Measurements from ENCODE around the gene SCIN.

SCIN gene

DNA sequence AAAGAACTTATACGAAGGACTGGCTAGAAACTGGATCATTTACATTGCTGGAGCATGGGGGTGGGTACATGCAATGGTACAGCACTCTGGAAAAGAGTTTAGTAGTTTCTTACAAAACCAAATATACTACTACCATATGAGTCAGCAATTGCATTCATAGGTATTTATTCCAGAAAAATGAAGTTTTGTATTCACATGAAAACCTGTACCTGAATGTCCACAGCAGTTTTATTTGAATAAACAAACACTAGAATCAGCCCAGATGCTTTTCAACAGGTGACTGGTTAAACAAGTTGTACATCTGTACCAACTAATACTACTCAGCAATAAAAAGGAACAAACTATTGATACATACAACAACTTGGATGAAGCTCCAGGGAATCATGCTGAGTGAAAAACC lies 3.4 kb downstream of the SCIN start:
- no peak for DNase-seq (ENCODE audit: extremely low spot score)
- POLR2A ChIA-PET = no interaction called here
- TF ChIP-seq, protein P1, sequence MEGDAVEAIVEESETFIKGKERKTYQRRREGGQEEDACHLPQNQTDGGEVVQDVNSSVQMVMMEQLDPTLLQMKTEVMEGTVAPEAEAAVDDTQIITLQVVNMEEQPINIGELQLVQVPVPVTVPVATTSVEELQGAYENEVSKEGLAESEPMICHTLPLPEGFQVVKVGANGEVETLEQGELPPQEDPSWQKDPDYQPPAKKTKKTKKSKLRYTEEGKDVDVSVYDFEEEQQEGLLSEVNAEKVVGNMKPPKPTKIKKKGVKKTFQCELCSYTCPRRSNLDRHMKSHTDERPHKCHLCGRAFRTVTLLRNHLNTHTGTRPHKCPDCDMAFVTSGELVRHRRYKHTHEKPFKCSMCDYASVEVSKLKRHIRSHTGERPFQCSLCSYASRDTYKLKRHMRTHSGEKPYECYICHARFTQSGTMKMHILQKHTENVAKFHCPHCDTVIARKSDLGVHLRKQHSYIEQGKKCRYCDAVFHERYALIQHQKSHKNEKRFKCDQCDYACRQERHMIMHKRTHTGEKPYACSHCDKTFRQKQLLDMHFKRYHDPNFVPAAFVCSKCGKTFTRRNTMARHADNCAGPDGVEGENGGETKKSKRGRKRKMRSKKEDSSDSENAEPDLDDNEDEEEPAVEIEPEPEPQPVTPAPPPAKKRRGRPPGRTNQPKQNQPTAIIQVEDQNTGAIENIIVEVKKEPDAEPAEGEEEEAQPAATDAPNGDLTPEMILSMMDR (IDR thresholded peaks at IDR 0.05; ENCODE audit: control extremely low read depth, extremely low read depth, low read depth, missing control alignments) = no peak
- CTCF ChIA-PET = no interaction called here

DNA sequence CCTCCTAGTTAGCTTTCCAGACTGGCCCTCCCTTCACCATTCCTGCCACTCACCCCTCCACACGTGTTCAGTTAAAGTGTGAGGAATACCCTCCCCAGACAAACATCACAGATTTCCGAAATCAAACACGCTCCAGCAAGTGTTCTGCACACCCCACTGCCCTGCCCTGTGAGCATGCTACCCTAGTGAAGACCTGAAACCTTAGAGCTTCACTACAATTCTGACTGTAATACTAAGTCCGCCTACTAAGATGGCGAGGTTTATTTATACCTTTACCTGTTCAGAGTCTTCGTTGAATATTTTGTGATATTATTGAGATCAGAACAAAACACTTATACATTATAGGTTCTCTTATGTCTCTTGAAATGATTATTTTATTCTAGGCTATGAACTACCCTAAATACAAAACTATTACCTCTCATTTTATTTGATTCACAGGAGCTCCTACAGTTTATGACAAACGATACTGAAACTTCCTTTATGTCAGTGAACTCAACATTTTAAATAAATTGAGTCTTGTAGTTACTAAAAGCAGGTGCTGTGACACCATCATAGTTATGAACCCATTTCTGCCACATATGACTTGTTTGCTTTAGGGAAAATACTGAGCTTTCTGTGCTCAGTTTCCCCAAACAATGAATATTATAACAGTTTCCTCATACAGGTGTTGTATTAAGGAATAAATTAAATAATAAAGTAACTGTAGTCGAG lies 8.6 kb downstream of the SCIN start:
- POLR2A ChIA-PET = no interaction called here
- TF ChIP-seq, protein P1 (IDR thresholded peaks at IDR 0.05; ENCODE audit: control extremely low read depth, extremely low read depth, low read depth, missing control alignments) = no peak
- peak; percentile 34 for DNase-seq (ENCODE audit: extremely low spot score)
- CTCF ChIA-PET = interaction anchor here (1.4 to 2.5 kb wide), 6 partner anchors 8 to 108 kb away, joined by 3 to 10 read pairs (median 6); partner anchors contain the start of gene ARL4A

DNA sequence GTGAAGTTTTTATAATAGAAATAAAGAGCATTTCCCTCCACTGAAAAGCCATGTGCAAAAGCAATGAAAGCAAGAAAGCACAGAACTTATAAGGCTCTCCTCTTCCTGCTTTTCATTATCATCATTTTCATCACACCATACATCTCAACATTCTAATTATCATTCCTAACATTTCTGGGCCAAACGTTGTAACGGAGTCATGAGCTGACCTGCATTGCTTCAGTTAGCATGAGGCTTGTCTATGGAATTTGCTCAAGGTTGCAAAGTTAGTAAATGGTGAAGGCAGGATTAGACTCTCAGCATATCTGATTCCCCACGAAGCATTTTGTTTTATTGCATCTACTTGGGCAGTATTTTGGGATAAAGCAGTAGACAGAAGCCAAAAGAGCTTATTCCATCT lies 11.4 kb downstream of the SCIN start:
- POLR2A ChIA-PET = no interaction called here
- CTCF ChIA-PET = interaction anchor here (0.6 to 1.5 kb wide), 3 partner anchors 11 to 123 kb away, joined by 3 to 6 read pairs (median 3); partner anchors contain the start of gene SCIN
- TF ChIP-seq, protein P1 (IDR thresholded peaks at IDR 0.05; ENCODE audit: control extremely low read depth, extremely low read depth, low read depth, missing control alignments) = no peak
- DNase-seq (ENCODE audit: extremely low spot score) = no peak

DNA sequence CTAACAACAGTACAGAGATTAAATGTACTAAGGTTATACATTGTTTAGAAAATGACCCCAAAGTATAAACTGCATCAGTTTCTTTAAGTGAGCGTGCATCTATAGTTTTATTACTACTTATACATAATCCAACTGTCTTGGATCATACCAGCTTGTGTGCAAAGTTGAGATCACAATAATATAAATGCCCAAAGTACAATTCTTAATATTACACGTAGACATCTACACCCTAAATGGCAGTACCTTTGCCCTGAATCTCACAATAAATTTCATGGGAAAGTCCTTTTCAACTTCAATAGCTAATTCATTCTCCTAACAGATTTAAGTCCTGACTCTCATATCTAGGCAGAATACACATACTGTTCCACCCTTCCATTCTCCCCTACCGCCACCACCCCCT lies 11.8 kb downstream of the SCIN start:
- ChIA-PET POLR2A (no interaction called here), CTCF (interaction anchor here (1.4 to 1.5 kb wide), 2 partner anchors 11 to 26 kb away, joined by 3 to 6 read pairs; partner anchors contain the start of gene SCIN)
- DNase-seq (ENCODE audit: extremely low spot score) = no peak
- TF ChIP-seq, protein P1 (IDR thresholded peaks at IDR 0.05; ENCODE audit: control extremely low read depth, extremely low read depth, low read depth, missing control alignments) = no peak

DNA sequence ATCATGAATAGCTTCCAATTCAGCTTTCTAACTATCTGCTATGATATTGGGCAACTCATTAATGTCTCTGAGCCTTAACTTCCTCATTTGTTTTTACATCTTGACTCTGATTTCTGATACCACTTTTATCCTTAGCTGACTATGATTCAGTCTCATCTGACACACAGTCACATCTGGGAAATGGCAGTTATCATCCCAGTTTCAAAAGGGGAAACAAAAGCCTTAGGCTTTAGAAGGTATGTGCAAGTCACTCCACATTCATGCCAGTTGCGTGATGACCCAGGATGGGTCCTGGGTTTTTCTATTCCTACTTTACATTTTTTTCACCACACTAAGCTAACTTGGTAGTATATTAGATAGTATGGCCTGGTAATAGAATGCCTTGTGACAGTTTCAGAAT lies 12.7 kb downstream of the SCIN start:
- ChIA-PET POLR2A (no interaction called here), CTCF (interaction anchor here (1.5 kb wide), 1 partner anchor 25 kb away, joined by 3 read pairs; no protein-coding TSS in a partner anchor)
- no peak for DNase-seq (ENCODE audit: extremely low spot score)
- TF ChIP-seq, protein P1 (IDR thresholded peaks at IDR 0.05; ENCODE audit: control extremely low read depth, extremely low read depth, low read depth, missing control alignments) = no peak

DNA sequence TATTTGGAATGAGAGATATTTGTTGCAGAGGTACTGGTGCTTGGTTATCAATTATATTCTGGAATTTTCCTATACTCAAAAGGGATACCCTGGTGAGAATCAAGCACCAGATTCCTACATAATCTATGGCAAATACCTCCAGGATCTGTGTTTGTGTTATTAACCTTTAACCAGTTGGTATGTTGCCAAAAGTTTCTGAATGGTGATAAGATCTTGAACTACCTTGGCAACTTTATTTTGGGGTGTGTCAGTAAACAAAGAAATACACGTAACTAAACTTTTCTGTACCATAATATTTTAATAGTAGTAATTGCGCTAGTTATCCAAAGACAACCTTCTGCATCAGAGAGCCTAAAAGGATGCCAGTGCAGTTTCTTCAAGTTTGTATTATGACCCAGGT lies 13.4 kb downstream of the SCIN start:
- no peak for DNase-seq (ENCODE audit: extremely low spot score)
- ChIA-PET CTCF (no interaction called here), POLR2A (no interaction called here)
- TF ChIP-seq, protein P1 (IDR thresholded peaks at IDR 0.05; ENCODE audit: control extremely low read depth, extremely low read depth, low read depth, missing control alignments) = no peak
